NCI-H1092 treated with DMSO at 0.1 percent for 48 hours (cell line): ENCODE data around the gene PIGP.
"Not testable (repeated sequence)": the region's sequence is repeated elsewhere in the genome, so short reads cannot be mapped to it uniquely, and the experiment has no call there.

Source experiments
- DNase-seq: peaks from one replicate; lab custom pipeline; 2025; lab: John Stamatoyannopoulos, UW

Gene PIGP

GRCh38 chr21:37072988-37073416 is at the start of gene PIGP, which contains the start of gene TTC3:
TSS of gene PIGP (minus strand) at chr21:37073071. CDS start at chr21:37072515, 556 bp downstream.
TSS of gene TTC3 (plus strand) at chr21:37073254. CDS start at chr21:37087258, 14,004 bp downstream.
- peak; percentile 90 for DNase-seq

GRCh38 chr21:37119421-37120218 is 46.7 kb upstream of the PIGP start:
- no peak for DNase-seq

DNA sequence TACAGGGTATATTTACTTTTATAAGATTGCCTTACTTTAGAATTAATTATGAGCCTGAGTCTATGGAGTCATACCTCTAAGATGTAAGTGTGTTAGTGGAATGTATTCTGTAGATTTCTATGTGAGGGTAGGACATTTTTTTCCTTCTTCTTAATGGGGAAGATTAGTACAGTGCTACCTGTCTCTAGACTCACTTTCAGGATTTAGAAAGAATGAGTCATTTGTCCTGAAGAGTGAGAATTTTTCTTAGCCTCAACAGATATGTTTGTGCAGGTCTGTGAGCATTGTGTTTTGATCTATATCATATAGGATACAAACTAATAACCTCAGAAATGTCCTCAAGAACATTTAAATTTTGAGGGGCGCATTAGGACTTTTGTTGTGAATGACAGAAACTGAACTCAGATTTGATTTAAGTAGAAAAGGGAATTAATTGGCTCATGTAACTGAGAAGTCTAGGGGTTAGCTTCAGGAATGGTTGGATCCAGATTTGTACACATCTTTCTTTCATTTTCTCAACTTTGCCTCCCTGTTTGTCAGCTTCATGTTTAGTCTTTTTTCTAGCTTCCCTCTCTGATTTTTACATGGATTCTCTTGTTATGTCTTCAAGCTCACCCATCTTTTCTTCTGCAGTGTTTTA is 45.4 kb upstream of the PIGP start:
- DNase-seq = no peak

- no peak for DNase-seq
Observed at GRCh38 chr21:37117204-37117603, 44.3 kb upstream of the PIGP start.

DNA sequence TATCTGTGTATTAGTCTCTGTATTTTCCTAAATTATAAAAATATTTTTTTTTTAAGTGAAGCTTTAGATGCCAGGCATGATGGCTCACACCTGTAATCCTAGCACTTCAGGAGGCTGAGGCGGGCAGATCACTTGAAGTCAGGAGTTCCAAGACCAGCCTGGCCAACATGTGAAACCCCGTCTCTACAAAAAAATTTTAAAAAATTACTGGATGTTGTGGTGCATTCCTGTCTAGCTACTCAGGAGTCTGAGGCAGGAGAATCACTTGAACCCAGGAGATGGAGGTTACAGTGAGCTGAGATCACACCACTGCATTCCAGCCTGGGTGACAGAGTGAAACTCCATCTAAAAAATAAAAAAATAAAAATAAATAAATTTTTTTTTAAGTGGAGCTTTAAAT is 43.6 kb upstream of the PIGP start:
- not testable (repeated sequence) for DNase-seq

DNA sequence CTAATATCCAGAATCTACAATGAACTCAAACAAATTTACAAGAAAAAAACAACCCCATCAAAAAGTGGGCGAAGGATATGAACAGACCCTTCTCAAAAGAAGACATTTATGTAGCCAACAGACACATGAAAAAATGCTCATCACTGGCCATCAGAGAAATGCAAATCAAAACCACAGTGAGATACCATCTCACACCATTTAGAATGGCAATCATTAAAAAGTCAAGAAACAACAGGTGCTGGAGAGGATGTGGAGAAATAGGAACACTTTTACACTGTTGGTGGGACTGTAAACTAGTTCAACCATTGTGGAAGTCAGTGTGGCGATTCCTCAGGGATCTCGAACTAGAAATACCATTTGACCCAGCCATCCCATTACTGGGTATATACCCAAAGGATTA is 41.4 kb upstream of the PIGP start:
- not testable (repeated sequence) for DNase-seq

GRCh38 chr21:37111029-37111428 is 38.2 kb upstream of the PIGP start:
- not testable (repeated sequence) for DNase-seq

- DNase-seq = no peak
Observed at GRCh38 chr21:37106998-37107397, 34.1 kb upstream of the PIGP start.

DNA sequence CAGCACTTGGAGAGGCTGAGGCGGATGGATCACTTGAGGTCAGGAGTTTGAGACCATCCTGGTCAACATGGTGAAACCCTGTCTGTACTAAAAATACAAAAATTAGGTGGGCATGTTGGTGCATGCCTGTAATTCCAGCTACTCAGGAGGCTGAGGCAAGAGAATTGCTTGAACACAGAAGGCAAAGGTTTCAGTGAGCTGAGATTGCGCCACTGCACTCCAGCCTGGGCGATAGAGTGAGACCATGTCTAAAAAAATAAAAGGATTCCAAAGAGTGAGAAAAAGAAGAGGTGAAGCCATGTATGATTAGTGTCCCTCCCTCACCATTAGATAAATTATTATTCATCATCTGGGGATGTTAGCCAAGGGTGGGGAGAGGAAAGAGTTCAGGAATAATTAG is 29.9 kb upstream of the PIGP start:
- not testable (repeated sequence) for DNase-seq

GRCh38 chr21:37101384-37101783 is 28.5 kb upstream of the PIGP start:
- no peak for DNase-seq

- no peak for DNase-seq
Observed at GRCh38 chr21:37100316-37100715, 27.4 kb upstream of the PIGP start.

DNA sequence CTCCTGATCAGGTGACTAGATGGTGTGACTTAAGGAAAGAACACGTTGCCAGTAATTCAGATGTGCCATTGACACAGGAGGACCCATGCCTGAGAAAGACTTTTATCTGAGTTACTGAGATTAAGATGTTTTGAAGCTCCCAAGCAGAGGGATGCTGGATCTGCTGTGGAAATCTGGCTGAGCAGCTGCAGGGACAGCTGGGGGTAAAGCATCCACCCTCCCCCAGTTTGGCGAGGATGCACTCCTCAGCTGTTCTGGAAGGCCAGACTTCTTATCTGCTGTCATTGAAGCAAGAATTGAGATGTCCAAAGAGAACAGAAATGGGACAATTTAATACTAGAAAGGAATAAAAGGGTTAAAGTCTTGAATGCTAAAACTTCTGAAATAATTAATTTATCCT is 25.9 kb upstream of the PIGP start:
- DNase-seq = no peak

GRCh38 chr21:37095821-37096220 is 22.9 kb upstream of the PIGP start:
- DNase-seq = no peak

DNA sequence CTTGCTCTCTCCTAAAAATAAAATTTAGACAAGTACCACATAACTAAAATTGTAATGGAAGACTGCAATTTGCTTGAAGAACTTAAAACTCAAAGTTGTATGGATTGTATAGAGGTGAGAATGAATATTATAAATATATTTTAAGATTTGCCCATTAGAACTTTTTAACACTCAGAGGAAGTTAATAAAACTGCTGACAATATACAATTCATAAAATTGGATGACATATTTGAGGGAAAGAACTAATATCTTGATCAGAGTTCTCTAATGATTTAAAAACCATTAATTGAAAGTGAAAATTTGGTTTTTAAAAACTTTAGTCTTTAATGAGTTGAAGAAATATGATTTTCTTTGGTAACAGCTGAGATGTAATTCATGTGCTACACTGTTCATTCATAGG is 21.1 kb upstream of the PIGP start:
- no peak for DNase-seq

DNA sequence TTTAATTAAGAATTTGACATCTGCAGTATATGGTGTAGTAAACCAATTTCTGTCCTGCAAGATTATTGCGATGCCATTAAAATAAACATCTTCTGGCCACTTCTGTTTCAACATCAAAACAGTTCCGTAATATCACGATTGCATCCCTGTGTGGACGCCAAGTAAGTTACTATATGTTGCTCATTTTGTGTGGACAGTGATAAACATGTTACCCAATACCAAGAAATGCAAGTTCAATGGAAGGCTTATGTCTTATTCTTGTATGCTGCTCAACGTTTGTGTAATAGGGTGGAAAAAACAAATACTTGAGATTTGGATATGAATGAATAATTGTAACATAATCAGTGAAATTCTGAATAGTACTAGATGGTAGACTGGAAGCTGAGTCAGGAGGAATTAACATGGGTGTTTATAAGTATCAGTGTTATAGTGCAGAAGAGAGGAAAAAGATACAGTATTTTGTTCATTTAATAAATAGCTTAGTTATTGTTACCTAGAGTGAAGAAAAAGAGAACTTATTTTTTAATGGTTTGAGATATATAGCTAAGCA is 15.4 kb upstream of the PIGP start:
- no peak for DNase-seq

DNA sequence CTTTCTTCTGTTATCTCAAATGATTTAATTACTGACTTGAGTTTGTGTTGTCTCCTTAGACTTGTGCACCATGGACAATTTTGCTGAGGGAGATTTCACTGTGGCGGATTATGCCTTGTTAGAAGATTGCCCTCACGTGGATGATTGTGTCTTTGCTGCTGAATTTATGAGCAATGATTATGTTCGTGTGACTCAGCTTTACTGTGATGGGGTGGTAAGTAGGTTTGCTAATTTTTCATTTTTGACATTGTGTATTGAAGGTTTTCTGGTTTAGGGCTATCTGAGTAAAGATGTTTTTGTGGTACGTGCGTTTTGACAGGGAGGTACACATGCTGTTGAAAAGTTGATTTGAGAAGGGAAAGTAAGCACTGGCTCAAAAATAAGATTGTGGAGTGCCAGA is 14.3 kb upstream of the PIGP start:
- peak; percentile 13 for DNase-seq

GRCh38 chr21:37085726-37086125 is 12.9 kb upstream of the PIGP start:
- DNase-seq = no peak

GRCh38 chr21:37082856-37083528 is 10.1 kb upstream of the PIGP start:
- no peak for DNase-seq

GRCh38 chr21:37082375-37082774 is 9.5 kb upstream of the PIGP start:
- no peak for DNase-seq

- no peak for DNase-seq
Observed at GRCh38 chr21:37079211-37079824, 6.4 kb upstream of the PIGP start.

DNA sequence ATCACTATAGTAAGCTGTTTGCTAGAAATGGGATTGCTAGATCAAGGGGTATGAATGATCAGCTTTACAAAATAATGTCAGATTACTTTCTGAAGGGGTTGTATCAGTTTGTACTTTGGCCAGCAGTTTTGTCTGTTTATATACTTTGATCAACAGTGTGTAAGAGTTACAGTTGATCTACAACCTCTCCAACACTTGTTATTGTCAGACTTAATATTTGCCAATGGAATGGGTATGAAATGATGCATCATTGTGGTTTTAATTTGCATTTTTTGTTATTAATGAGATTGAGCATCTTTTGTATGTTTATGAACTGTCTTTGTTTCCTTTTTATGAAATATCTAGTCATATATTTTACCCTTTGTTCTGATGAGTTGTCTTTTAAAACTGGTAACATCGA is 4.5 kb upstream of the PIGP start:
- DNase-seq = no peak
